GM18526 (cell line): ENCODE measurements around the gene SEPTIN1.
A peak's percentile ranks its signal among the peaks of the same experiment; 100 is the strongest.

Experiments
- POLR2A ChIP-seq: IDR thresholded peaks from 3 replicates; pipeline ENCODE4 v1.6.1; 2011; ENCODE audit not compliant: insufficient read length; ENCODE audit errors: extremely low read depth

Gene SEPTIN1

GRCh38 chr16:30348113-30348512, 34.2 kb downstream of the SEPTIN1 start:
- TF ChIP-seq POLR2A = no peak

GRCh38 chr16:30346286-30346685, 36.1 kb downstream of the SEPTIN1 start:
- TF ChIP-seq POLR2A = no peak

- no peak for TF ChIP-seq POLR2A
Observed at GRCh38 chr16:30342751-30343490, 39.4 kb downstream of the SEPTIN1 start.

GRCh38 chr16:30340621-30341020, 41.7 kb downstream of the SEPTIN1 start:
- TF ChIP-seq POLR2A = no peak

- no peak for TF ChIP-seq POLR2A
Observed at GRCh38 chr16:30335598-30336474, 46.5 kb downstream of the SEPTIN1 start.

GRCh38 chr16:30335028-30335597, 47.2 kb downstream of the SEPTIN1 start:
- peak; percentile 70 for TF ChIP-seq POLR2A
